Body of pancreas (tissue), 4 donors: Measurements from ENCODE around the gene AKAP17A.

Experiments used
- CTCF ChIP-seq, 7 experiments: fragments of 450-650 bp in 4 of 7; fragments of 200-600 bp in 3 of 7; sonication (generic) in 3 of 7; IDR thresholded peaks; one replicate each; pipeline ENCODE4 v1.5.1; 2016 to 2019; ENCODE audit warnings: antibody characterized with exemption in 7 of 7
- POLR2A ChIP-seq, 3 donors: fragments of 450-650 bp; IDR thresholded peaks; one replicate each; pipeline ENCODE4 v1.6.1; 2016; ENCODE audit warnings: antibody characterized with exemption in 3 of 3, mild to moderate bottlenecking in 2 of 3

- no peak for TF ChIP-seq CTCF (IDR thresholded peaks at IDR 0.05)
- no peak for TF ChIP-seq POLR2A (IDR thresholded peaks at IDR 0.05)
Measured at GRCh38 chrX:1546691-1547251, 44.6 kb upstream of the AKAP17A start.
